ENCODE data around the gene PHACTR3.

- no peak for TF ChIP-seq MAX (IDR thresholded peaks at IDR 0.05)
- TF ChIP-seq MAFK (IDR thresholded peaks at IDR 0.05; ENCODE audit: partially characterized antibody), result no peak
- TF ChIP-seq RFX5 (IDR thresholded peaks at IDR 0.05), result no peak
- TF ChIP-seq BHLHE40 (IDR thresholded peaks at IDR 0.05; ENCODE audit: low read depth, low read length), result no peak
- no peak for TF ChIP-seq CTCF (IDR thresholded peaks at IDR 0.05)
- TF ChIP-seq CEBPB (IDR thresholded peaks at IDR 0.05), result no peak
- no peak for TF ChIP-seq RCOR1 (IDR thresholded peaks at IDR 0.05; ENCODE audit: low read depth, low read length)
- TF ChIP-seq REST (IDR thresholded peaks at IDR 0.05), result no peak
- TF ChIP-seq SREBF2 (IDR thresholded peaks at IDR 0.05), result no peak
- no peak for TF ChIP-seq POLR2A (IDR thresholded peaks at IDR 0.05; ENCODE audit: low read length)
- no peak for TF ChIP-seq PHF8 (IDR thresholded peaks at IDR 0.05; ENCODE audit: borderline replicate concordance, low read depth)
- TF ChIP-seq HDAC2 (IDR thresholded peaks at IDR 0.05), result no peak
- no peak for TF ChIP-seq SMC3 (IDR thresholded peaks at IDR 0.05)
Observed at GRCh38 chr20:59673288-59673997, 69.1 kb downstream of the PHACTR3 start.

All from A549 (cell line).